ENCODE results near the gene CHKA. TPM values are rescaled to one million over a fixed set of nuclear protein-coding genes. Genes with fewer than 3 reads are reported as not detected.

The CHKA gene
- total and polyA plus RNA-seq, 9 of the 15 experiments (the other 6 are each of a cell fraction or from before 2014, with no cell fraction given): 3.6 to 37.0 (median 30.2) TPM

GRCh38 chr11:68165601-68166000 is 44.4 kb upstream of the CHKA start:
- no peaks in the 10 kb centered on the region for H4K20me1 ChIP-seq (replicated peaks; ENCODE audit: control insufficient read depth, insufficient read depth, low read length)
- H3K27me3 ChIP-seq (ENCODE audit: control insufficient read depth in 2 of 2, insufficient read depth in 2 of 2, low read length in 2 of 2): no peaks in the 10 kb centered on the region
- DNase-seq (ENCODE audit: extremely low read depth in 1 of 4, low spot score in 3 of 4) (no peak), FAIRE-seq (no peak), ATAC-seq (no peak)
- no TSS peak for BruUV-seq (replicated peaks)
- in situ Hi-C loops (cut with MboI) (no loop called here), intact Hi-C loops (cut with micrococcal nuclease) (no loop called here)
- H3K27ac ChIP-seq (ENCODE audit: extremely low read depth, low read depth, low read length): no peak overlapping the region
- ChIA-PET CTCF (ENCODE audit: low intra/inter-chr PET ratio) (no interaction called here), POLR2A (no interaction called here)
- H3K4me1 ChIP-seq (replicated peaks in 1 of 2; ENCODE audit: control insufficient read depth in 2 of 2, insufficient read depth in 2 of 2, low read length in 2 of 2): no peaks in the 10 kb centered on the region
- H3K9ac ChIP-seq (ENCODE audit: insufficient read depth in 1 of 2, low read depth in 2 of 2, low read length in 2 of 2): no peak overlapping the region
- no peak overlapping the region for H3K4me3 ChIP-seq
- no peaks in the 10 kb centered on the region for H3K79me2 ChIP-seq (ENCODE audit: control insufficient read depth, insufficient read depth, low read length)
- no peak overlapping the region for H2AFZ ChIP-seq (ENCODE audit: low read depth, low read length)
- WGBS (ENCODE audit: insufficient coverage, low coverage, missing lambda C conversion rate): 80% methylated on average over 4 of the region's 4 CpGs
- H3K9me1 ChIP-seq (ENCODE audit: control insufficient read depth, insufficient read depth, low read length): no peaks in the 10 kb centered on the region
- H3K9me3 ChIP-seq (replicated peaks; ENCODE audit: control insufficient read depth, insufficient read depth, low read depth, low read length): no peaks in the 10 kb centered on the region
- TF ChIP-seq E2F4 (CRISPR knock-in tag; IDR thresholded peaks at IDR 0.05; ENCODE audit: low read depth) (no peak), CHAMP1 (IDR thresholded peaks at IDR 0.05) (no peak), HSF4 (CRISPR knock-in tag; IDR thresholded peaks at IDR 0.05; ENCODE audit: borderline replicate concordance) (no peak), HMGXB4 (CRISPR knock-in tag; IDR thresholded peaks at IDR 0.05) (no peak), ZNF79 (CRISPR knock-in tag; IDR thresholded peaks at IDR 0.05; ENCODE audit: low read depth) (no peak), ETV5 (CRISPR knock-in tag; IDR thresholded peaks at IDR 0.05; ENCODE audit: low read depth) (no peak), KLF13 (tag; IDR thresholded peaks at IDR 0.05; ENCODE audit: borderline replicate concordance, low read depth) (no peak)
- no peak overlapping the region for H3K4me2 ChIP-seq (ENCODE audit: insufficient read depth, low read length)
- peaks cover 42% of the 10 kb centered on the region for H3K36me3 ChIP-seq (ENCODE audit: control insufficient read depth, insufficient read depth, low read length)
